HepG2 (cell line): Measurements from ENCODE around the gene INHBA. TPM values are rescaled to one million over a fixed set of nuclear protein-coding genes. Genes with fewer than 3 reads are reported as not detected.

Source experiments
- ATAC-seq: fragments of 200-7000 bp; cut with Tn5 transposase; 3 replicates; pipeline ENCODE4 v1.9.1; 2020; ENCODE audit warnings: mild to moderate bottlenecking, moderate library complexity
- BruUV-seq: library from RNA; stranded (reverse); fragments of 400-500 nt; replicated peaks from 2 replicates; lab custom pipeline; 2021; lab: Mats Ljungman, UMichigan
- CTCF ChIA-PET: fragments of 300-600 bp; formaldehyde crosslinking; extraction: SDS; loops from one replicate; lab custom pipeline; 2021; ENCODE audit warnings: low total read pairs, inconsistent platforms, low intra/inter-chr PET ratio; lab: Yijun Ruan, JAX
- POLR2A ChIA-PET: fragments of 350-600 bp; sonication (Branson Sonifier 250); formaldehyde crosslinking; loops from one replicate; lab custom pipeline; 2020; ENCODE audit warnings: antibody characterized with exemption, inconsistent platforms; lab: Yijun Ruan, JAX
- DNase-seq: peaks from one replicate; pipeline ENCODE4 v3.0.0-alpha.2; 2015; ENCODE audit warnings: low spot score
- FAIRE-seq: peaks from 3 replicates; lab custom pipeline; 2011; peaks lifted over from hg19 to GRCh38; lab: Jason Lieb, UNC
- H2AFZ ChIP-seq: one replicate; pipeline ENCODE4 v1.6.1; 2011; ENCODE audit warnings: low read length, inconsistent platforms
- H3K27ac ChIP-seq: fragments of 300-600 bp; 3 replicates; pipeline ENCODE4 v1.8.0; 2011; ENCODE audit warnings: mixed run types, mild to moderate bottlenecking, mixed read lengths, low read length, inconsistent platforms; ENCODE audit not compliant: insufficient read depth; ENCODE audit errors: extremely low read length
- H3K27me3 ChIP-seq, 2 experiments: fragments of 200-600 bp in 1 of 2; 2 replicates in 1 of 2; 3 replicates in 1 of 2; pipeline versions ENCODE4 v1.6.0 to v1.8.0; 2011; ENCODE audit warnings: low read length in 2 of 2, mild to moderate bottlenecking in 2 of 2, moderate library complexity in 2 of 2, inconsistent platforms in 1 of 2; ENCODE audit not compliant: insufficient read depth in 2 of 2, control insufficient read depth in 1 of 2
- H3K36me3 ChIP-seq, 2 experiments: fragments of 200-600 bp in 1 of 2; replicated peaks in 1 of 2; 2 replicates in 1 of 2; 3 replicates in 1 of 2; pipeline versions ENCODE4 v1.5.1 to v1.8.0; 2011; ENCODE audit warnings: low read length in 2 of 2, inconsistent platforms in 1 of 2; ENCODE audit not compliant: insufficient read depth in 2 of 2, control insufficient read depth in 1 of 2
- H3K4me1 ChIP-seq: 2 replicates; pipeline ENCODE4 v1.5.1; 2012; ENCODE audit warnings: low read length, inconsistent platforms; ENCODE audit not compliant: insufficient read depth
- H3K4me2 ChIP-seq: 2 replicates; pipeline ENCODE4 v1.6.0; 2011; ENCODE audit warnings: low read depth, low read length, inconsistent platforms
- H3K4me3 ChIP-seq, 3 experiments: fragments of 200-600 bp in 1 of 3; sonication (generic), shearing (Covaris generic) in 1 of 3; replicated peaks in 1 of 3; 2 replicates each; pipeline ENCODE4 v1.5.1; 2011 to 2016; ENCODE audit warnings: low read length in 3 of 3, inconsistent platforms in 2 of 3, low read depth in 2 of 3, mild to moderate bottlenecking in 2 of 3, control low read depth in 1 of 3, mixed read lengths in 1 of 3; ENCODE audit not compliant: insufficient read depth in 1 of 3
- H3K79me2 ChIP-seq: one replicate; pipeline ENCODE4 v1.6.1; 2011; ENCODE audit warnings: low read length, inconsistent platforms; ENCODE audit not compliant: insufficient read depth
- H3K9ac ChIP-seq: 2 replicates; pipeline ENCODE4 v1.6.0; 2011; ENCODE audit warnings: mild to moderate bottlenecking, low read depth, low read length, inconsistent platforms; ENCODE audit not compliant: insufficient read depth
- H3K9me3 ChIP-seq: 2 replicates; pipeline ENCODE4 v1.5.1; 2012; ENCODE audit warnings: mild to moderate bottlenecking, low read length
- H4K20me1 ChIP-seq: 2 replicates; pipeline ENCODE4 v1.6.0; 2011; ENCODE audit warnings: inconsistent platforms, mild to moderate bottlenecking, low read length, moderate library complexity; ENCODE audit not compliant: insufficient read depth
- ATF7-NPFF ChIP-seq: sonication (generic); formaldehyde crosslinking; IDR thresholded peaks from 2 replicates; pipeline ENCODE4 v1.8.1; 2023; ENCODE audit warnings: mild to moderate bottlenecking, low read depth, missing genetic modification reagents, moderate library complexity
- CCDC6 ChIP-seq: sonication (generic); formaldehyde crosslinking; IDR thresholded peaks from 2 replicates; pipeline ENCODE4 v1.8.1; 2022; ENCODE audit warnings: mild to moderate bottlenecking, missing genetic modification reagents, moderate library complexity
- MIER2 ChIP-seq: IDR thresholded peaks from 2 replicates; pipeline ENCODE4 v1.6.1; 2016; ENCODE audit warnings: missing biosample characterization, missing genetic modification reagents
- NFYB ChIP-seq: sonication (generic); formaldehyde crosslinking; IDR thresholded peaks from 2 replicates; pipeline ENCODE4 v1.4.0; 2020; ENCODE audit warnings: missing genetic modification reagents
- PCBP1 ChIP-seq: fragments of 200-400 bp; formaldehyde crosslinking; IDR thresholded peaks from 2 replicates; pipeline ENCODE4 v1.6.1; 2017; ENCODE audit warnings: mild to moderate bottlenecking, low read depth, low read length, borderline replicate concordance
- POLR2AphosphoS5 ChIP-seq: IDR thresholded peaks from 2 replicates; pipeline ENCODE4 v1.6.1; 2012; ENCODE audit warnings: low read depth, low read length
- RFXANK ChIP-seq: IDR thresholded peaks from 2 replicates; pipeline ENCODE4 v1.6.1; 2016
- RXRB ChIP-seq: IDR thresholded peaks from 2 replicates; pipeline ENCODE4 v1.6.1; 2016; ENCODE audit warnings: borderline replicate concordance, missing genetic modification reagents, missing compliant biosample characterization
- TCF7L2 ChIP-seq: IDR thresholded peaks from 2 replicates; pipeline ENCODE4 v1.6.1; 2011; ENCODE audit warnings: mild to moderate bottlenecking, low read depth, low read length, moderate library complexity
- ZNF20 ChIP-seq: sonication (generic); formaldehyde crosslinking; IDR thresholded peaks from 2 replicates; pipeline ENCODE4 v1.4.0; 2020; ENCODE audit warnings: mild to moderate bottlenecking, moderate library complexity, missing genetic modification reagents
- ZNF251 ChIP-seq: sonication (generic); formaldehyde crosslinking; IDR thresholded peaks from 2 replicates; pipeline ENCODE4 v1.9.0; 2021; ENCODE audit warnings: mild to moderate bottlenecking, missing genetic modification reagents
- ZNF292 ChIP-seq: sonication (generic); formaldehyde crosslinking; IDR thresholded peaks from 2 replicates; pipeline ENCODE4 v1.8.1; 2022; ENCODE audit warnings: mild to moderate bottlenecking, low read depth, missing genetic modification reagents, borderline replicate concordance
- ZNF567 ChIP-seq: sonication (generic); formaldehyde crosslinking; IDR thresholded peaks from 2 replicates; pipeline ENCODE4 v1.8.1; 2023; ENCODE audit warnings: mild to moderate bottlenecking, missing genetic modification reagents, borderline replicate concordance
- WGBS: methylation state at CpG from one replicate; pipeline ENCODE4 v1.1.6; 2017; ENCODE audit warnings: low lambda C conversion rate; 5-methylcytosine and 5-hydroxymethylcytosine counted together
- in situ Hi-C: cut with HindIII; loops from 2 replicates; pipeline ENCODE4 v1.10.0; 2017; ENCODE audit warnings: low pct_unique_long_range_greater_than_20kb; ENCODE audit not compliant: extremely low pct_ligation_motif_present
- intact Hi-C: fragments of 100-400 bp; cut with micrococcal nuclease; formaldehyde crosslinking; loops from one replicate; pipeline ENCODE4 v1.10.0; 2022; ENCODE audit not compliant: unreplicated experiment
- polyA plus RNA-seq, 8 experiments: library from polyadenylated mRNA; depleted of rRNA in 3 of 8; stranded (reverse) in 7 of 8; unstranded in 1 of 8; fragments of >200 nt; fragmentation: Illumina TruSeq in 4 of 8; extraction: Trizol in 4 of 8; gene quantifications; 2 replicates each; pipeline versions ENCODE4 v1.2.1 to v1.2.3, GENCODE V29; 2011 to 2016; ENCODE audit warnings: low read depth in 4 of 8, missing spikeins in 1 of 8, mixed read lengths in 1 of 8; ENCODE audit not compliant: insufficient read depth in 1 of 8
- total RNA-seq, 5 experiments: library from RNA; depleted of rRNA; stranded (reverse); fragments of >200 nt; fragmentation: Illumina TruSeq; extraction: Trizol; gene quantifications; 2 replicates each; pipeline ENCODE4 v1.2.3, GENCODE V29; 2016; ENCODE audit warnings: low read depth in 1 of 5

The INHBA gene
- total and polyA plus RNA-seq, 2 of the 13 experiments (the other 11 are each of a cell fraction or from before 2014, with no cell fraction given) = not detected

- H2AFZ ChIP-seq = no peak overlapping the region
- no peak overlapping the region for H3K9ac ChIP-seq
- no peak overlapping the region for H3K4me3 ChIP-seq
- BruUV-seq = no TSS peak
- no peak for ATAC-seq
- no peak for DNase-seq
- no peak overlapping the region for H3K27ac ChIP-seq
- no peaks in the 10 kb centered on the region for H3K9me3 ChIP-seq
- no peak for FAIRE-seq
- ChIA-PET POLR2A (no interaction called here), CTCF (no interaction called here)
- H3K4me2 ChIP-seq = no peak overlapping the region
- H4K20me1 ChIP-seq = no peaks in the 10 kb centered on the region
- in situ Hi-C loops = no loop called here
- no peak for TF ChIP-seq PCBP1
- no peak for TF ChIP-seq ATF7-NPFF (CRISPR knock-in tag)
- no peak for TF ChIP-seq POLR2AphosphoS5
- TF ChIP-seq RFXANK (CRISPR knock-in tag) = no peak
- no peak for TF ChIP-seq ZNF251 (CRISPR knock-in tag)
- no peak for TF ChIP-seq ZNF567 (CRISPR knock-in tag)
- no peak for TF ChIP-seq ZNF292 (CRISPR knock-in tag)
- no peak for TF ChIP-seq CCDC6 (CRISPR knock-in tag)
- no peak for TF ChIP-seq RXRB (CRISPR knock-in tag)
- no peak for TF ChIP-seq TCF7L2
- TF ChIP-seq ZNF20 = no peak
- TF ChIP-seq NFYB (CRISPR knock-in tag) = no peak
- TF ChIP-seq MIER2 (CRISPR knock-in tag) = no peak
- H3K4me1 ChIP-seq = no peaks in the 10 kb centered on the region
- no peaks in the 10 kb centered on the region for H3K27me3 ChIP-seq
- H3K79me2 ChIP-seq = no peaks in the 10 kb centered on the region
- intact Hi-C loops = no loop called here
- no peaks in the 10 kb centered on the region for H3K36me3 ChIP-seq
- 49% methylated on average over 2 of the region's 2 CpGs for WGBS
Observed at GRCh38 chr7:41679566-41679965, 23.3 kb downstream of the INHBA start.
